H1 (cell line): ENCODE data around the gene ITGB7. TPM values are rescaled to one million over a fixed set of nuclear protein-coding genes. Genes with fewer than 3 reads are reported as not detected.

Experiments
- CTCF ChIA-PET: fragments of 300-600 bp; sonication (Branson Sonifier 250); formaldehyde crosslinking; loops from one replicate; lab custom pipeline; 2021; ENCODE audit not compliant: partially characterized antibody; lab: Charles Lee
- POLR2A ChIA-PET: fragments of 300-600 bp; sonication (Branson Sonifier 250); formaldehyde crosslinking; loops from one replicate; lab custom pipeline; 2021; ENCODE audit warnings: inconsistent platforms; ENCODE audit not compliant: partially characterized antibody; lab: Charles Lee
- DNase-seq, 2 experiments: peaks; one replicate each; pipeline versions ENCODE4 v3.0.0 to v3.0.0-alpha.2; 2010 to 2022; ENCODE audit warnings: low spot score in 2 of 2, low read depth in 1 of 2, mixed read lengths in 1 of 2
- FAIRE-seq: peaks from 2 replicates; lab custom pipeline; 2011; peaks lifted over from hg19 to GRCh38; lab: Jason Lieb, UNC
- H2AFZ ChIP-seq: 2 replicates; pipeline ENCODE4 v1.8.1; 2012; ENCODE audit warnings: low read length, inconsistent platforms
- H2AK5ac ChIP-seq: 2 replicates; pipeline ENCODE4 v1.6.1; 2013; ENCODE audit warnings: low read depth, low read length
- H2BK120ac ChIP-seq: replicated peaks from 2 replicates; pipeline ENCODE3; 2013; ENCODE audit warnings: low read depth, low read length, inconsistent platforms
- H2BK12ac ChIP-seq: 2 replicates; pipeline ENCODE4 v1.6.1; 2013; ENCODE audit warnings: low read depth, low read length
- H2BK15ac ChIP-seq: 2 replicates; pipeline ENCODE4 v1.6.1; 2013; ENCODE audit warnings: low read length
- H2BK20ac ChIP-seq: 2 replicates; pipeline ENCODE4 v1.6.1; 2013; ENCODE audit warnings: low read length
- H2BK5ac ChIP-seq: 2 replicates; pipeline ENCODE4 v1.6.1; 2013; ENCODE audit warnings: low read depth, low read length
- H3K14ac ChIP-seq: 2 replicates; pipeline ENCODE4 v1.6.1; 2013; ENCODE audit warnings: inconsistent platforms; ENCODE audit not compliant: insufficient read length
- H3K18ac ChIP-seq: 2 replicates; pipeline ENCODE4 v1.6.1; 2013; ENCODE audit warnings: low read length; ENCODE audit errors: extremely low read depth
- H3K23ac ChIP-seq: 2 replicates; pipeline ENCODE4 v1.6.1; 2013; ENCODE audit warnings: inconsistent platforms; ENCODE audit not compliant: insufficient read length
- H3K23me2 ChIP-seq: 2 replicates; pipeline ENCODE4 v1.6.1; 2013; ENCODE audit warnings: low read depth, low read length
- H3K27ac ChIP-seq: 2 replicates; pipeline ENCODE4 v1.6.1; 2011; ENCODE audit warnings: low read depth, low read length, inconsistent platforms
- H3K27me3 ChIP-seq, 4 experiments: replicated peaks in 1 of 4; 1 replicate in 1 of 4; 2 replicates in 3 of 4; pipeline versions ENCODE4 v1.6.1 to v1.8.1; 2011 to 2013; ENCODE audit warnings: low read length in 3 of 4, mild to moderate bottlenecking in 3 of 4, inconsistent platforms in 2 of 4, mixed read lengths in 2 of 4, moderate library complexity in 1 of 4; ENCODE audit not compliant: control insufficient read depth in 3 of 4, insufficient read depth in 3 of 4; ENCODE audit errors: extremely low read depth in 1 of 4
- H3K36me3 ChIP-seq, 4 experiments: 2 replicates each; pipeline versions ENCODE4 v1.6.1 to v1.8.1; 2011 to 2013; ENCODE audit warnings: mild to moderate bottlenecking in 4 of 4, low read length in 3 of 4, moderate library complexity in 2 of 4, control low read depth in 1 of 4, inconsistent platforms in 1 of 4; ENCODE audit not compliant: insufficient read depth in 4 of 4, control insufficient read depth in 2 of 4
- H3K4ac ChIP-seq: replicated peaks from 2 replicates; pipeline ENCODE3; 2013; ENCODE audit warnings: low read length, low read depth, mixed read lengths, inconsistent platforms; ENCODE audit not compliant: insufficient read length
- H3K4me1 ChIP-seq, 4 experiments: replicated peaks in 1 of 4; 1 replicate in 1 of 4; 2 replicates in 3 of 4; pipeline versions ENCODE4 v1.6.1 to v1.8.1; 2011 to 2013; ENCODE audit warnings: low read length in 3 of 4, inconsistent platforms in 2 of 4, mixed read lengths in 1 of 4; ENCODE audit not compliant: insufficient read depth in 4 of 4, control insufficient read depth in 3 of 4
- H3K4me2 ChIP-seq, 2 experiments: 2 replicates each; pipeline versions ENCODE4 v1.6.1 to v1.8.1; 2011 to 2013; ENCODE audit warnings: low read depth in 2 of 2, low read length in 2 of 2, control low read depth in 1 of 2, inconsistent platforms in 1 of 2, mild to moderate bottlenecking in 1 of 2; ENCODE audit not compliant: insufficient read depth in 1 of 2
- H3K4me3 ChIP-seq, 4 experiments: fragments of 200-600, 300-600 bp in 1 of 4; sonication (generic), shearing (Covaris generic), sonication (Bioruptor Twin) in 1 of 4; 2 replicates each; pipeline versions ENCODE4 v1.5.1 to v1.8.1; 2011 to 2016; ENCODE audit warnings: low read length in 4 of 4, low read depth in 3 of 4, control low read depth in 2 of 4, inconsistent platforms in 2 of 4, mild to moderate bottlenecking in 2 of 4, mixed read lengths in 1 of 4, moderate library complexity in 1 of 4; ENCODE audit not compliant: insufficient read depth in 2 of 4; ENCODE audit errors: extremely low read depth in 1 of 4
- H3K56ac ChIP-seq: replicated peaks from 2 replicates; pipeline ENCODE3; 2013; ENCODE audit warnings: low read depth, mild to moderate bottlenecking, mixed read lengths, low read length, inconsistent platforms; ENCODE audit not compliant: insufficient read length
- H3K79me1 ChIP-seq: 2 replicates; pipeline ENCODE4 v1.6.1; 2013; ENCODE audit warnings: low read depth, low read length, control low read depth
- H3K79me2 ChIP-seq, 2 experiments: 2 replicates each; pipeline versions ENCODE4 v1.6.1 to v1.8.1; 2012 to 2013; ENCODE audit warnings: low read length in 2 of 2, mild to moderate bottlenecking in 2 of 2, inconsistent platforms in 1 of 2; ENCODE audit not compliant: insufficient read depth in 2 of 2, control insufficient read depth in 1 of 2
- H3K9ac ChIP-seq, 4 experiments: replicated peaks in 1 of 4; 1 replicate in 1 of 4; 2 replicates in 3 of 4; pipeline versions ENCODE4 v1.6.1 to v1.8.1; 2011 to 2013; ENCODE audit warnings: low read depth in 3 of 4, low read length in 3 of 4, control low read depth in 2 of 4, mild to moderate bottlenecking in 2 of 4, moderate library complexity in 2 of 4, inconsistent platforms in 1 of 4; ENCODE audit errors: extremely low read depth in 1 of 4
- H3K9me3 ChIP-seq, 2 experiments: 2 replicates each; pipeline versions ENCODE4 v1.6.1 to v1.8.1; 2012 to 2013; ENCODE audit warnings: mild to moderate bottlenecking in 2 of 2, moderate library complexity in 2 of 2, control low read depth in 1 of 2, inconsistent platforms in 1 of 2, low read depth in 1 of 2, low read length in 1 of 2, mixed read lengths in 1 of 2; ENCODE audit not compliant: insufficient read depth in 2 of 2
- H4K20me1 ChIP-seq, 2 experiments: replicated peaks in 1 of 2; 2 replicates each; pipeline versions ENCODE3 to v1.8.1; 2011 to 2013; ENCODE audit warnings: inconsistent platforms in 2 of 2, low read length in 2 of 2, mild to moderate bottlenecking in 1 of 2; ENCODE audit not compliant: insufficient read depth in 2 of 2, control insufficient read depth in 1 of 2
- H4K5ac ChIP-seq: 2 replicates; pipeline ENCODE4 v1.6.1; 2013; ENCODE audit warnings: low read length, low read depth, mixed read lengths, inconsistent platforms; ENCODE audit not compliant: insufficient read length
- H4K8ac ChIP-seq: 2 replicates; pipeline ENCODE4 v1.8.0; 2013; ENCODE audit warnings: mild to moderate bottlenecking, moderate library complexity, low read length, inconsistent platforms; ENCODE audit not compliant: insufficient read depth; ENCODE audit errors: extremely low read depth
- H4K91ac ChIP-seq: replicated peaks from 2 replicates; pipeline ENCODE3; 2013; ENCODE audit warnings: low read length, mixed read lengths, inconsistent platforms; ENCODE audit not compliant: insufficient read length
- CHD1 ChIP-seq: IDR thresholded peaks from 2 replicates; pipeline ENCODE4 v1.6.1; 2012; ENCODE audit warnings: low read depth, low read length, improper control_type of control experiment
- KDM1A ChIP-seq: fragments of 200-600, 300-600 bp; sonication (generic); IDR thresholded peaks from 2 replicates; pipeline ENCODE4 v1.7.1; 2016; ENCODE audit warnings: mild to moderate bottlenecking, low read length, borderline replicate concordance
- TBP ChIP-seq: IDR thresholded peaks from 2 replicates; pipeline ENCODE4 v1.6.1; 2011; ENCODE audit warnings: low read depth, low read length, improper control_type of control experiment
- WGBS, 2 experiments: shearing (Covaris generic) in 1 of 2; methylation state at CpG; one replicate each; pipeline versions ENCODE4 v1.1.6 to v1.1.7; 2013 to 2015; ENCODE audit warnings: low lambda C conversion rate in 2 of 2, mixed read lengths in 2 of 2, inconsistent platforms in 1 of 2, low coverage in 1 of 2, missing lambda C conversion rate in 1 of 2; ENCODE audit not compliant: insufficient replicate concordance in 2 of 2, insufficient coverage in 1 of 2, insufficient read length in 1 of 2; ENCODE audit errors: extremely low coverage in 1 of 2, missing lambda C conversion rate in 1 of 2; 5-methylcytosine and 5-hydroxymethylcytosine counted together
- polyA plus RNA-seq, 7 experiments: library from polyadenylated mRNA; depleted of rRNA in 3 of 7; stranded (reverse) in 5 of 7; unstranded in 2 of 7; fragments of >200 nt in 5 of 7; fragments of 200-250 nt in 2 of 7; gene quantifications; 1 replicate in 5 of 7; 2 replicates in 1 of 7; 4 replicates in 1 of 7; pipeline versions ENCODE4 v1.2.1 to v1.2.3, GENCODE V29; 2011 to 2013; ENCODE audit warnings: missing spikeins in 2 of 7, mixed read lengths in 2 of 7
- total RNA-seq: library from RNA; stranded (reverse); fragmentation: NEBNext Ultra II Directional; extraction: Animal tissue kit (Norgen Biotek cat#: 25700); gene quantifications from 2 replicates; pipeline ENCODE4 v1.2.1, GENCODE V29; 2021
- TF ChIP-seq, protein P1 (sequence below): IDR thresholded peaks from 2 replicates; pipeline ENCODE4 v1.6.1; 2012; ENCODE audit warnings: inconsistent platforms

The ITGB7 gene
- total and polyA plus RNA-seq, 2 of the 8 experiments (the other 6 are each of a cell fraction or from before 2014, with no cell fraction given), result 0.35 to 0.54 TPM

DNA sequence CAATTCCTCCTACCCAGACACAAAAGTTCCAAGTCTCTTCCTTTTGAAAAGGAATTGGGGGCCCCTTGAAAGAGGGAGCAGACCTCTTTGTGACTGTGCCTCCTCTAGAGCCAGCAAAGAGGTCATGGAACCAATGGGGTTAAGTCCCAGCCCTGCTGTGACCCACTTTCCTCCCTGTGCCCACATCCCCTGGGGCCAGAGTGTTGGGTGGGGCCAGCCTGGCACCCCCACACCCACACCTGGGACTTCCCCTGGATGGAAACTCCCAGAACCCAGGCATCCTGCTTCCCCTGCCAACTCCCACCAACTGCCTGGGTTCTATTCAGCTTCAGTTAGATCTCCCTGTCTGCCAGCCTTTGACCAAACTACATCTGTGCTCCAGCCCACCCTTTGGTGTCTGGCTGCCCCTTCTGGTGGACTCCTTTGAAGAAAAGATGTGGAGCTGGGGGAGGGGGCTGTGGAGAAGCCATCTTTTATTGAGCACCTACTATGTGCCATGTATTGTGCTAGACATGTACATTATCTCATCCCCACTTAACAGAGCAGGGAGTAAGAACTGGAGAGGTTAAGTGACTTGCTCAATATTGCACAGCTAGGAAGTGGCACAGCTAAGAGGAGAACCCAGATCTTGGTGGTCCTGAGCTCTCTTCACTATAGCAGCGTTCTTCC lies 29.5 kb upstream of the ITGB7 start:
- no peak overlapping the region for H2AFZ ChIP-seq

More for the DNA sequence above, 29.5 kb upstream of the ITGB7 start:
- Histone ChIP-seq H3K18ac (peak overlapping the region; percentile 33), H2BK15ac (no peak overlapping the region), H3K23me2 (peaks cover 7% of the 10 kb centered on the region; the same call in 1 of the 2 replicates), H3K56ac (no peak overlapping the region), H3K4ac (no peak overlapping the region), H3K27ac (peak overlapping the region; percentile 11; the same call in 1 of the 2 replicates), H3K36me3 (no peaks in the 10 kb centered on the region), H3K14ac (no peak overlapping the region), H3K4me3 (peak overlapping the region in 2 of 4 experiments; percentile 9 to 29; a peak in 2 of 8 replicates), H3K79me1 (no peaks in the 10 kb centered on the region), H3K23ac (no peak overlapping the region), H4K91ac (no peak overlapping the region), H2BK20ac (0 out of 2 replicates have a peak overlapping the region, but pooled peaks have one; percentile 34), H2BK5ac (0 out of 2 replicates have a peak overlapping the region, but pooled peaks have one; percentile 22), H3K27me3 (no peaks in the 10 kb centered on the region), H3K9me3 (no peaks in the 10 kb centered on the region), H3K9ac (no peak overlapping the region; a peak in 2 of 7 replicates), H4K8ac (no peak overlapping the region), H3K4me1 (peaks cover 31 to 47% (median 36%) of the 10 kb centered on the region in 4 experiments), H4K5ac (no peak overlapping the region), H2BK120ac (no peak overlapping the region), H3K79me2 (no peaks in the 10 kb centered on the region), H2AK5ac (no peak overlapping the region), H4K20me1 (no peaks in the 10 kb centered on the region), H2BK12ac (peak overlapping the region; percentile 5; the same call in 1 of the 2 replicates), H3K4me2 (peak overlapping the region; percentile 53 to 92; a peak in 3 of 4 replicates)
- WGBS, 2 experiments, result 88% methylated on average over 1 of the region's 1 CpG; no CpG with 5 or more reads in 1 of the 2 experiments
- ChIA-PET POLR2A (interaction anchor here (0.7 to 1.8 kb wide), 7 partner anchors 10 to 143 kb away, joined by 3 to 8 read pairs (median 5); partner anchors contain the start of gene ESPL1), CTCF (interaction anchor here (0.6 to 23.5 kb wide), 10 partner anchors 8 to 977 kb away, joined by 3 to 535 read pairs (median 4); partner anchors contain the start of genes ESPL1 and ITGB7)
- FAIRE-seq (no peak), DNase-seq (no peak)
- no peak for TF ChIP-seq TBP
- TF ChIP-seq CHD1, result no peak
- TF ChIP-seq KDM1A, result peak; percentile 28; the same call in 1 of the 2 replicates
- TF ChIP-seq, protein P1, sequence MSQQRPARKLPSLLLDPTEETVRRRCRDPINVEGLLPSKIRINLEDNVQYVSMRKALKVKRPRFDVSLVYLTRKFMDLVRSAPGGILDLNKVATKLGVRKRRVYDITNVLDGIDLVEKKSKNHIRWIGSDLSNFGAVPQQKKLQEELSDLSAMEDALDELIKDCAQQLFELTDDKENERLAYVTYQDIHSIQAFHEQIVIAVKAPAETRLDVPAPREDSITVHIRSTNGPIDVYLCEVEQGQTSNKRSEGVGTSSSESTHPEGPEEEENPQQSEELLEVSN, result no peak
